Activated CD4-positive, alpha-beta T cell treated with anti-CD3 and anti-CD28 coated beads, Interleukin-2, amount 50 U/mL, for 24 hours (primary cell): Measurements from ENCODE around the gene ARID5A.

ENCODE experiments used
- DNase-seq, 2 donors: peaks; one replicate each; pipeline ENCODE4 v3.0.0-alpha.2; 2020; ENCODE audit warnings: low read depth in 1 of 2, low spot score in 1 of 2

Gene ARID5A

GRCh38 chr2:96594691-96595152 is 58.2 kb downstream of the ARID5A start:
- DNase-seq: no peak

- no peak for DNase-seq
These were observed 60.0 kb downstream of the ARID5A start for GRCh38 chr2:96596596-96596995.

DNA sequence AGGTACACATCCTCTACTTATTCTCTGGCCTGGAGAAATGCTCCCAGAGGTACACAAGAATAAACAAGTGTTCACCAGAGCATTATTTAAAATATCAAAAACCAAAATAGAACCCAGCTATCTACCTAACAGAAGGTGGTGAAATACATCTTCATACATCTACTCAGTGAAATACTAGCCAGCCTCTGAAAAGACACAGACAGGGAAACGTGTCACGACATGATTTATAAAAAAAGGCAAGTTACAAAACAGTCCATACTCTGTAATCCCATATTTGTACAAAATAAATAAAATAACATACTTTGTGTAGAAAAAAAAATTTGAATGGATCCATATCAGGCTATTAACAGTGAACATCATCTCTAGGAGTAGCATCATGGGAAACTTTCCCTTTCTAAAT is 63.4 kb downstream of the ARID5A start:
- DNase-seq: no peak

DNA sequence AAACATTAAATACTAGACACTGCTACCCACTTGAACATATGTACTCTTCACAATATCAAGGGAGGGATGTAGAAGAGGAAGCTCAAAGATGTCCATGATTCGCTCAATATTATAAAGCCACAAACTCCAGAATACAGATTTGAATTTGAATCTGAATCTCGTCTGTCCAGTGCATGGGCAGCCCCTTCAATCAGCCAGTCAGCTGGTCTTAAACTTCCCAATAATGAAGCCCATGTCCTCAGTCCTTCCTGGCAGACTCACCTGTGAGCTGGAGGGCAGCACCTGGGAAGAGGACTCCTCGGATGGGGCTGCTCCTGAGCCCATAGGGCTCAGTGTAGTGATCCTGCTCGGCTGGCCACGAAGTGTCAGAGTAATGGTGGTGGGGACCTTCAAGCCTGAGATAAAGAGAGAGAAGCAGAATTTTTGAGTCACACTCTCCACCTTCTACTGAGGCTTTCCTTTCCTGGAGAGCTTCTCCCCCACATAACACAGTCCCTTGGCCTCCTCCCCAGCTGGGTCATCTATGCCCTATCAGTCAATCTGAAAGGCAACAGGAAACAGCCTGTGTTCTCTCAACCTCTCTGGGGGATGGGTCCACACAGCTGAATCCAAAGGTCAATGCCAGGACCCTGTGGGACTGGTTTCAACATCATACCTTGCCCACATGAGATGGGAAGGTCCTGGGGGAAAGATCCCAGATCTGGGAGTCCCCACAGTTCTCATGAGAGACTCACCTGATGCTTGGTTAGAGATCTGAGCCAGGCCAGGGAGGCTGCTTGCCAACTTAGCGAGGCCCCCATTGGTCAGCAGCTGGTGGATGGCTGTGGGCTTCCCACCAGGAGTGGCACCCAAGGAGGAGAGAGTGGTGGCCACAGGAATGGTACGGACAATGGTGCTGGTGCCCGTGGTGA is 65.1 kb downstream of the ARID5A start:
- no peak for DNase-seq
